ENCODE data around the gene NRK.
"Not testable (repeated sequence)": the region's sequence is repeated elsewhere in the genome, so short reads cannot be mapped to it uniquely, and the experiment has no call there.

NRK gene

DNA sequence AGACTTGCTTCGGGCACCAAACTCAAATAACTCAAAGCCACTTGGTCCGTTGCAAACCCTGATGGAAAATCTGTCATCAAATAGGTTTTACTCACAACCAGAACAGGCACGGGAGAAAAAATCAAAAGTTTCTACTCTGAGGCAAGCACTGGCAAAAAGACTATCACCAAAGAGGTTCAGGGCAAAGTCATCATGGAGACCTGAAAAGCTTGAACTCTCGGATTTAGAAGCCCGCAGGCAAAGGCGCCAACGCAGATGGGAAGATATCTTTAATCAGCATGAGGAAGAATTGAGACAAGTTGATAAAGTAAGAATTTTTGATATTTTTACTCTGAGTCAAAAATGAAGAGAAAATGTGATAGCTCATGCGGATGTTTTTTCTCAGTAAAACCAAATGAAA, 87.2 kb downstream of the NRK start:
- DNase-seq: no peak

DNA sequence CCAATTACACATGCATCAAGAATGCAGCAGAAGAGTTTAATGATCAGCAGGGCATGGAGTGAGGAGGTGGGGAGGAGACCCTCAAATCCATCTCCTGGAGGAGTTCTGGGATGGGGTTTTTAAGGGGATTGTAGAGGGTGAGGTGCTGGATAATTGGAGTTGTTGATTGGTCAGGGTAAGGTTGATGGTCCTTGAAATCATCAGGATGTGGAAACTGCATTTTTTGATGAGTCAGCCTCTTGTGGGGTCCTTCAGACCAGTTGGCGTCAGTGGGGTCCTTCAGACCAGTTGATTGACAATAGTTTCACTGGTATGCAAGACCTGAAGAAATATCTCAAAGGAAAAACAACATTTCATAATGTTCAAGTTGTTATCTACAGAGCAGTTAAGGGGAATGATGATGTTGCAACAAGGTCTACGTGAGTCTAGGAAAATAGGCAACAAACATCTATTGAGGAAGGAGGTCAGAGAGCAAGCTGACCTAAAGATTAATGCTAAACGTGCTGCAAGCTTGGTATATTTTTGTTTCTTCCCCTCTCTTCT, 88.3 kb downstream of the NRK start:
- no peak for DNase-seq

DNA sequence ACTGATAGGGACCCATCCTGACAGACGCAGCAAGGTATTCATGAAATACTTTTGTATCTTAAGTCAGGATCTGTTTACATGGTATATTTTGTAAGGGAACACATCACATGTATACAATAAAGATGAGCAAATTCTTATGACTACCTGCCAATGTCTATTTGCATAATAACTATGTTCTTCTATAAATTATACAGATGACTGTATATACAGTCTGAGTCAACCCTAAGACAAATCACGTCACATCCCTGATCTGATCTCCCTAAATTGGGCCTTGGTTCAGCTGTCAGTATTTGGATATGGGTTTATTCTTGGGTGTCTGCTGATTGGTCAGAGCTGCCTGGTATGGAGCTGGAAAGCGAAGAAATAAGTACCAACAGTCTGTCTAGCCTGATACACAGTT, 122.9 kb downstream of the NRK start:
- no peak for DNase-seq

DNA sequence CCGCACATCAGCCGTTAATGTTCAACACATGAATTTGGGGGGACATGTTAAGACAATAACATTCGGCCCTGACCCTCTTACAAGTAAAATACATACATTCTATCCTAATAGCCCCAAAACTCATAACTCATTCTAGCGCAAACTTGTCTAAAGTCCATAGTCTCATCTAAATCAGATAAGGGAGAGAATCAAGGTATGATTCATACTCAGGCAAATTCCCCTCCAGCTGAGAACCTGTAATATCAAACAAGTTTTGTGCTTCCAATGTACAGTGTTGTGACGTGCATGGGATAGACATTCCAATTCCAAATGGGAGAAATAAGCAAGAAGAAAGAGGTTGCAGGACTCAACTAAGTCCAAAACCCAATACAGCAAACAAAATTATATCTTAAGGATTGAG, 147.1 kb downstream of the NRK start:
- no peak for DNase-seq

DNA sequence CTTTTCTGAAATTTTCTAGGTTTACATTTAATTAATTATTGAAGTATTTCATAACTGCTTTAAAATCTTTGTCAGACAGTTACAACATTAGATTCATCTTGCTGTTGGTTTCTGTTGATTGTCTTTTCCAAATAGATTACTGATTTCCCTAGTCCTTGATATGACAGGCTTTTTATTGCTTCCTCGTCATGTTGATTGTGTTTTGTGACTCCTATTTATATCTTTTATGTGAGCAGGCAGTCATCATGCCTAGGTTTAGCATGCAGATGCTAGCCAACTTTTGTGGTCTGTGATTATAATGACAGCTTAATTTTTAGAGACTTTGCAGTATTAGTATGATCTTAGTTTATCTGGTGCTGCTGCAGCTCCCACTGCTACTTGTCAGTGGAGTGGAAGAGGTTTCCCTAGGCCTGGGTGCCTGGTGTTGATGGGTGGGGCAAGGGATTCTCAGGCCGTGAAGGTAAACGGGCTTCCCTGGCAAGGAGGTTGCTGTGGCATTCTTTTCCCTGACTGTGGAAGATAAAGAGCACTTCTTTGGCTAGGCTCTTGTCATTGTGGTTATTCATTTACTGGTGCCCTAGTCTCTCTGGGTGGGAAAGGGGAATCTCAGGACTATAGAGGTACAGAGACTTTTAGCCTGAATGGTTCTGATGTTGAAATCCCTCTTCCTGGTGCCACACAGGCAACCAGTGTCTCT, 150.5 kb downstream of the NRK start:
- DNase-seq: no peak

DNA sequence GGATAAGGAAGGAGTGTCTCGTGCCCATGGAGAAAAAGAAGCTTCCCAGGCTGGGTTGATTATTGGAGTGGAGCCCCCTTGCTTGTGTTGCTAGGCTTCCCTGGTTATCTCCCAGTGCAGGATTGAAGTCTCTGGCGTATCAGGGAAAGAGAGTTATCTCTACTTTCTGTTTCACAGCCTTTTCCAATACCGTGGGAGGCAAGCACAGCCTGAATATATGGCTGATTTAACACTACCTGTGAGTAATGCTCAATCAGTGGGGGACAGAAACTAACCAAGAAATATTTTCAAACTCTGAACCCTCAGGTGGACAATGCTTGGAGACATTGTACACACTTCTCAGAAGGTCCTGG, 151.0 kb downstream of the NRK start:
- DNase-seq: no peak

DNA sequence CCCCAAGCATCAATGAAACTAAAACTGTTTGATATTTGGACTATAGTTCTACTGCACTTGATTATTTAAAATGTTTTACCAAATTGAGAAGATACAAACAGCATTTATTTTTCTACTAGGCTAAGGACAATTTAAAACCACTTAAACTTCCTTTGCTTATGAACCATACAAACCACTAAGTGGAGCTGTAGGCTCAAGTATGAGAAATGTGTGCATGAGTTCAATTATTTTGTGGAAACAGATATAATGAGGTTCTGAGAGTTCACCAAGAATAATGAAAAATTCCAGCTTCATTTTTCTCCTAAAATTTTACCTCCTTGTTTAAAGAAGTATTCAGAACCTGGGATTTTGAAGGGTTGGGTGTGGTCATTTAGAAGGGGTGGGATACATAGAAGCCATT, 153.0 kb downstream of the NRK start:
- no peak for DNase-seq

DNA sequence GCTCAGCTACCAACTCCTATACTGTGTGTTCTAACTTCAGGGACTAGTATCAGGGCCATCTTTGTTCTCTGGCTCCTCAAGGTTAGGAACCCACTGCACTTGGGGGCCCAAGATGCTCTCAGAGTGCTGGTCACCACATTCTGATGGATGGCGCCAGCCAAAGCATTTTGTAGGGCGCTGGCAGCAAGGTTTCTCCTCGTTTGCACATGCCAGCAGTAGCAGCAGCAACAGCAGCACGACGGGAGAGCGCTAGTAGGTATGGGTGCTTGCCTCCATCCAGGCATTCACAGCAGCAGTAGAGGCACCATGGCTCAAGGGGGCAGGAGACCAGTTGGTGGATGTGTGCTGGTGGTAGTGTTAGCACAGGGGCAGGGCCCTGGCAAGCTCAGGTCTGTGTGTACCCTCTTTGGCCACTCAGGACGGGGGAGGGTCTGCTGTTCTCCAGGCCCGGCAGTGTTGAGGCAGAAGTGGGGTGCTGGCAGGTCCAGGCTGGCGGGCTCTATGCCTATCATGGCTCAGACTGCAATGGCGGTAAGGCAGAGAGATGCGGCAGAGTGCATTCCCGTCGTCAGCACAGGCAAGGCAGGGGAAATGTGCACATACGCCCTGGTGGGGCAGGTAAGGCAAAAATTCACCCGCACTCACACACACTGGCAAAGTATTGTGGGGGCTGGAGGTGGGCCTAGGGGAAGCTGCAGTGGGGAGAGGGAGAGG, 159.6 kb downstream of the NRK start:
- no peak for DNase-seq

DNA sequence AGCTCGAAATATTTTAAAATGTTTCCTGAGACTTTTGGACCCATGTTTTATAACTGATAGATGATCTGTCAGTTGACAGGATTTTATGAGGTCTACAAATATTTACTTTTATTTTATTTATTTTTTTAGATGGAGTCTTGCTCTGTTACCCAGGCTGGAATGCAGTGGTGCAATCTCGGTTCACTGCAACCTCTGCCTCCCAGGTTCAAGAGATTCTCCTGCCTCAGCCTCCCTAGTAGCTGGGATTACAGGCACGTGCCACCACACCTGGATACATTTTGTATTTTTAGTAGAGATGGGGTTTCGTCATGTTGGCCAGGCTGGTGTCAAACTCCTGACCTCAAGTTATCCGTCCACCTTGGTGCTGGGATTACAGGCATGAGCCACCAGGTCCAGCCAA, 166.1 kb downstream of the NRK start:
- DNase-seq: not testable (repeated sequence)

DNA sequence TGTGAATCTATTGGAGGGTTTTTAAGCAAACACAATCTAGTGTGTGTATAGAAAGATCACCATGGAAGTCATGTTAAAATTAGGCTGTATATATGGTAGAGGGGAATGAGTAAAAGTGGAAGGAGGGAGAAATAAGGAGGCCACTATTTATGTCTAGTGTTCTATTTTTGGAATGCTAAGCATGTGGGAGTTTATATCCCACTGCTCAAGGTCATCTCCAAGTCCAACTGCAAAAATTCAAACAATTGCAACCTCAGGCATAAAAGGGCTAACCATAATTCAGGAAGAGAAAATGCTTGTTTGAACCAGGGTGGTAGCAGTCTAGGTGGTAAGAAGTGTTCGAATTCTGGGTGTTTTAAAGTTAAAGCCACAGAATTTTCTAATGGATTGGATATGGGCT, 177.0 kb downstream of the NRK start:
- DNase-seq: no peak

DNA sequence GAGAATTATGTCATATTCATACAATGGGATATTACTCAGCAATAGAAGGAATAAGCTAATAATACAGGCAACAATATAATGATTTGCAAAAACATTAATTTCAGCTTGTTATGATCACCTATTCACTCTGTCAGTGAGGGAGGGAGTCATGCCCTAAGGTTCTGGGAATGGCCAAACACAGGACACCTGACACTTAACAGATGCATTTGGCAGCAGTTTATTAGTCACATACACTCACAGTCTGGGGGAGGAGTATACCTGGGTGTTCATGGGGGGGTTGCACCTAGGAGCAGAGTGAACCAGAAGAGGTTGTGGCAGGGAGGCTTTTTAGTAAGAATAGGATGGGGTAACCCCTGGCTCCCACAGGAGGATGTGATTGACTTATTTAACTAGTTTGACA, 177.9 kb downstream of the NRK start:
- DNase-seq: no peak

DNA sequence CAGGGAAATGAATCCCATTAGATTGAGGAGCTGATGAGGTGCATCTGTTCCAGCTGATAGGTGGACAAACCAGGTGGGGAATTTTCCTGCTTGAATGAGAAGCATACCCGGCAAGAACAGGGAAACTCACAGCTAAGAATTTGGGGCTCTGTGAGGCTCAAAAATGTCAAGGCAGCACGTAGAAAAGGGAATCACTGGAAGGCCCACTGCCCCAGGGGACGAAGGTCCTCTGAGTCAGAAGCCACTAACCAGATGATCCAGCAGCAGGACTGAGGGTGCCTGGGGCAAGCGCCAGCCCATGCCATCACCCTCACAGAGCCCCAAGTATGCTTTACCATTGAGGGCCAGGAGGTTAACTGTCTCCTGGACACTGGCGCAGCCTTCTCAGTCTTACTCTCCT, 178.3 kb downstream of the NRK start:
- not testable (repeated sequence) for DNase-seq

DNA sequence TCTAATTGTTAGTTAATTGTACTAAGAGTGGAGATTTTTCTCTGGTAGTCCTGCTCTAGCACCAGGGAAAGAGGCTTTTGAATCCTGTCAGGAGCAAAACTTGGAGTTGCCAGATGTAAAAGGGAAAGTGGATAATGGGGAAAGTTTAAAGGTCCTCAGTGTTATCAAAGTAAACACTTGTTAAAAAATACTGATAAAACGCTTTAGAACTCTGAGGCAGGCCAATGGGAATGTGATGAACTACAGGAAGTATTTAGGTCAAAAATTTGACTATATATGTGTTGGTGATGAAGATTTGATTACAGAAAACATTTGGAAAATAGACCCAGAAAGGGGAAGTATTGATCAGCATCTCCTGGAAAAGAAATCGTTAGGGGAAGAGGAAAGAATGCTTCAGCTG, 183.3 kb downstream of the NRK start:
- DNase-seq: no peak

DNA sequence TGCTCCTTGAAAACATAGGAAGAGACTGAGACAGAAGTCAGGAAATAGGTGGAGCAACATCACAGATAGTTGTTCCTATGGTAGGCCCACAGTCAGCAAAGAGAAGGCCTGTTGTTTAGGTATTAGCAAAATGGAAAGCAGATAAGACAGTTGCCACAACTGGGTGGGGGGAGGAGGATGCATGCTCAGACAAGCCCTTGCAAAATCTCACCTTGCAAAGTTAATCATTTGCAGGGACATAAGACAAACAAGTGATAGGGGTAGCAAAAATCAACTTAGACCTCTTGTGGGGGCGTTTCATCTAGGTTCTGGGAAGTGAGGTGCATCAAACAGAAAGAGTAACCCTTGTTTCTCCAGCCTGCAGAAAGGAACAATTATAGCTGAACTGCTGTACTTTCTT, 185.5 kb downstream of the NRK start:
- DNase-seq: no peak
